Activated naive CD8-positive, alpha-beta T cell treated with anti-CD3 and anti-CD28 coated beads for 36 hours (primary cell): Measurements from ENCODE around the gene WNK3. TPM values are rescaled to one million over a fixed set of nuclear protein-coding genes. Genes with fewer than 3 reads are reported as not detected.

Experiments
- DNase-seq: peaks from one replicate; pipeline ENCODE4 v3.0.0; 2021
- H3K27ac Mint-ChIP-seq: one replicate; pipeline ENCODE4 v1.8.0; 2022; ENCODE audit warnings: mild to moderate bottlenecking, moderate library complexity, mixed read lengths
- H3K27me3 Mint-ChIP-seq: one replicate; pipeline ENCODE4 v1.8.0; 2022; ENCODE audit warnings: mild to moderate bottlenecking, mixed read lengths
- H3K36me3 Mint-ChIP-seq: one replicate; pipeline ENCODE4 v1.8.0; 2021; ENCODE audit warnings: mild to moderate bottlenecking, mixed read lengths
- H3K4me1 Mint-ChIP-seq: one replicate; pipeline ENCODE4 v1.8.0; 2021; ENCODE audit warnings: mixed read lengths
- H3K4me3 Mint-ChIP-seq: one replicate; pipeline ENCODE4 v1.8.0; 2022; ENCODE audit warnings: mild to moderate bottlenecking, moderate library complexity, mixed read lengths
- H3K9me3 Mint-ChIP-seq: one replicate; pipeline ENCODE4 v1.8.0; 2022; ENCODE audit warnings: mixed read lengths
- total RNA-seq, 2 experiments: library from RNA; stranded (reverse); gene quantifications; one replicate each; pipeline ENCODE4 v1.2.3, GENCODE V29; 2021

The WNK3 gene
- total RNA-seq, 2 experiments from 2014 or later, result 0.64 to 1.0 TPM

DNA sequence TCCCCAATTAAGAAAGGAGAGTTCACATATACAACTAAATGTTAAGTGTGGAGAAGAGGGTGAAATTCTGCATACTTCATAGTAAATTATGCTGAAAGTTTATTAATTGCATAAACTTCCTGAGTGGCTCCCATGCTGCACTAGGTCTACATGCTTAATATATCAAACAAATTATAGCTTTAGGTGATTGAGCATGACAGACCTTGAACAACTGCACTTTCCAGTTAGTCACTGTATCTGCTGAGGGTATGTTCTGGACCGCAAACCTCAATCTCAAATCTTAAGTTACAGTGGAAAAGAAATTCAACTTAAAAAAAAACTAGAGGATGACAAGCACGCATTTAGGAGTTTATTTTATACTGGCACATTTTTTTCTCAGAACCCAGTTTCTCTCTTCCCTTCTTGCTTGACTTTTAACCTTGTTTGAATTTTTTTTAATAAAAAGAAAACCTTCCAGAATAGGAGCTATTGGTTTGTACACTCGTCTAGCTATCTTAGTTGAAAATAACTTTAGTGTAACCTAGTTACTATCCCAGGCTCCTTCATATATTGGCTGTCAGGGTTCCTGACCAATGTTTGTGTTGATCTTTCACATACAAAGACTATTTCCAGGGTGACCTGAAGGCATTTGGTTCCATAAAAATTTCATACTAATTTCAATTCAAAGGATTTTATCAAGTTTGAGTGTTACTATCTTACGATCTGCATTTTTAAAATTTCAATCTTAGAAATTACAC, 164.6 kb downstream of the WNK3 start:
- Mint-ChIP-seq H3K9me3 (no peaks in the 10 kb centered on the region), H3K27me3 (no peaks in the 10 kb centered on the region), H3K4me1 (no peaks in the 10 kb centered on the region), H3K4me3 (no peak overlapping the region), H3K36me3 (peaks cover 2% of the 10 kb centered on the region), H3K27ac (no peak overlapping the region)
- no peak for DNase-seq

- H3K36me3 Mint-ChIP-seq, result peaks cover 29% of the 10 kb centered on the region
- no peaks in the 10 kb centered on the region for H3K27me3 Mint-ChIP-seq
- H3K9me3 Mint-ChIP-seq, result no peaks in the 10 kb centered on the region
- no peak overlapping the region for H3K27ac Mint-ChIP-seq
- H3K4me1 Mint-ChIP-seq, result peaks cover 19% of the 10 kb centered on the region
- DNase-seq, result no peak
- no peak overlapping the region for H3K4me3 Mint-ChIP-seq
Observed at GRCh38 chrX:54184474-54184873, 173.4 kb downstream of the WNK3 start.

DNA sequence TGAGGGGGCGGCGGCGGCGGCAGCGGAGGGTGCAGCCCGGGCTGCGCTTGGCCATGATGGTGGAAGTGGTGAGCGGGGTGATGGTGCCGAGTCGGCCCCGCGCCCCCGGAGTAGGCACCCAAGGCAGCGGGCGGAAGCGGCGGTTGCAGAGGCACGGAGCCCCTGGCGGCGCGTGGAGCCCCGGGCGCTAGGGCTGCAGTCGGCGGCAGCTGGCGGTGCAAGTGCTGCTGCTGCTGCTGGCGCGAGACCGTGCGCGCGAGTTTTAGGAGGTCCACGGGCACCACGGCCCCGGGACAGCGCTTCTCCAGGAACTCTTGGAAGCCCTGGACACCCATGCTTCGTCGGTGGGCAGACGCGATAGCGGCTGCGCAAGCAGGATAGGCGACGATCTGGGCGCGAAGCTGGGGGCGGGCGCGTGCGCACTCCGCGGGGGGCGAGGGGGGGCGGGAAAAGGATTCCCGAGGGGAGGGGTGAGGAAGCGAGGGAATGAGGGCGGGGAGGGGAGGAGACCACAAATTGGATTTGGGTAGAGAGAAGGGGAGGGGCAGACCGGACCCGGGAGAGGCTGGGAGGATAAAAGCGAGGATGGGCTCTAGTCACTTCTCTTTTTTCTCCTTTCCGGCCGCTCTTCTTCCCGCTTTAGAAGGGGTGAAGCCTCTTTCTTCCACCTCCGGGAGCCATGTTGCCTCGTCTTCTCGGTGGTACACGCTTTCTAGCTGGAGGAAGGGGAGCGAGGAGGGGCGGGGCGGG, 174.8 kb downstream of the WNK3 start, which contains the start of gene FAM120C:
Gene FAM120C, minus strand, starts transcription at position 391 of the 750 bp plus-strand sequence. Its CDS starts 56 bp downstream, at position 335.
- Mint-ChIP-seq H3K27ac (peak within 1 kb of the TSS; percentile 89), H3K4me3 (peak within 1 kb of the TSS; percentile 82), H3K36me3 (peaks cover 33% of the 10 kb centered on the region), H3K27me3 (no peaks in the 10 kb centered on the region), H3K4me1 (peaks cover 28% of the 10 kb centered on the region), H3K9me3 (no peaks in the 10 kb centered on the region)
- DNase-seq, result peak; percentile 66

DNA sequence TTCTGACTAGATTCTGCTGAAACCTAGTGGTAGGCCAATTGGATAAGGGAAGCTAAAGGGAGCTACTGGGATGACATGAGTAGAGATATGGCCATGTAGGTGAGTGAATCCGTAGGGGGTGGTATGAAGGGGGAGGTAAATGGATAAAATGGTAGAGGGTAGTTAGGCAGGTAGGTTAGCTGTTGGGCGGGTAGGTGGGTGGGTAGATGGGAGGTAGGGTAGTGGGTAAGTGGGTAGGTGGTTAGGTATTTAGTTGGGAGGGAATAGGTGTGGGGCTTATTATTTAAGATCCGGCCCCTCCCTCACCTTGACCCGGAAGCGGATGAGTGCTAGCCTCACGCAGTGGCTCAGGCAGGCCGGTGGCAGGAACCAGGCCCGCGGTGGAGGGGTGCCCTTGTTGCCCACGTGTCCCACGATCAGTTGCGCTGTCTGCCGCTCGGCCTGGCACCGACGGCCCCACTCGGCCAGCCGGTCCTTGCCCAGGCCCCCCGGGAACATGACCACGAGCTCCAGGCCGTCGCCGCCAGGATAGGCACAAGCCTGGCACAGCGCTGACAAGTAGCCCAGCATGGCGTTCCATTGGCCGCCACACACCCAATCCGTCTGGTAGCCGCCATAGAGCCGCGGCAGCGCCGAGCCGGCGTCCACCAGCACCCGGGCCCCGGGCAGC, 175.5 kb downstream of the WNK3 start:
- Mint-ChIP-seq H3K27me3 (no peaks in the 10 kb centered on the region), H3K9me3 (no peaks in the 10 kb centered on the region), H3K36me3 (peaks cover 40% of the 10 kb centered on the region), H3K4me1 (peaks cover 36% of the 10 kb centered on the region), H3K27ac (peak overlapping the region; percentile 86), H3K4me3 (peak overlapping the region; percentile 82)
- DNase-seq, result peak; percentile 67

DNA sequence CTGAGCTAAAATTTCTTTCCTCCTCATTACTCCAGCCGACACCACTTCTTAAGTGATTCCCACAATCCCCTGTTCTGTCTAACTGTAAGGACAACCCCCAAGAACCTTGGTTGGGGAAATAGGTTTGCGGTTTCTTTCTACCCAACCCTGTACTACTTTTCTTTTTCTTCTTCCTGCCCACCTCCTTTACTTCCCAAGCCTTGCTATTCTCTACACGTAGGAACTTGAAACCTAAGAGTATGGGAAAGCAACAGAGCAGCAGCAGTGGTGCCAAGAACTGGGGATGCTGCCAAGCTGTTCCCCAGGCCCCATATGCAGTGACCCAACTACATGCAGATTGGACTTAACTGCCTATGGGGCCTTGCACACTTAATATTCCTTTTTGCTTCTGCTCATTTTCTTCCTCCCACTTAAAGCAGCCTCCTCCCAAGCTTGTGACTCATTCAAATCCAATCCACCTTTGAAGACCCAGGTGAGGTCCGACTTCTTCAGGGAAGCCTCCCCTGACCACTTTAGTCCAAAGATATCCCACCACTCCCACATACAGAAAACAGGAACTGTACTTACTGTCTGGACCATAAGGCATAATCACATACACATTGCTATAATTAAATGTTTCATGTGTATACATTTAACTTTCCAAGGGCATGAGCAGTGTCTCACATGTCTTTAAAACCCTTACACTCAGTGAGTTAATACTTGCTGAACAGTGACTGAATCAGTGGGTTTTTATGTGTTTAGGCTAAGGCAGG, 176.5 kb downstream of the WNK3 start:
- peaks cover 1% of the 10 kb centered on the region for H3K9me3 Mint-ChIP-seq
- no peaks in the 10 kb centered on the region for H3K27me3 Mint-ChIP-seq
- peaks cover 42% of the 10 kb centered on the region for H3K4me1 Mint-ChIP-seq
- DNase-seq, result no peak
- H3K4me3 Mint-ChIP-seq, result peak overlapping the region; percentile 82
- peaks cover 48% of the 10 kb centered on the region for H3K36me3 Mint-ChIP-seq
- peak overlapping the region; percentile 86 for H3K27ac Mint-ChIP-seq

DNA sequence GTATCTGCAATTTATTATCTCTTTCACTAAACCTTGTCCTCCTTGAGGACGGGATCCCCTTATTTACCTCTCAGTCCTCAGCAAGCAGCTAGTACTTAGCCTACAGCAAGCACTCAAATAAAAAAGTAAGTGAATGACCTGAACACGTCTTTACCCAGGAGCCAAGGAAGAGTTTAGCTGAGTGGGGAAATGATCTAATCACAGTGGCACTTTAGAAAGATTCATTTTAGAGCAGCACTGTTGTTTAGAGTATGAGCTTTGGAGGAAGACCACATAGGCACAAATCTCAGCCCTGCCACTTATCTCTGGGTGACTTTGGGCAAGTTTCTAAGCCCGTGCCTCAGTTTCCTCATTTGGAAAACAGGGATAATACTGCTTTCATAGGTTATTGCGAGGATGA, 177.4 kb downstream of the WNK3 start:
- peaks cover 1% of the 10 kb centered on the region for H3K9me3 Mint-ChIP-seq
- H3K4me1 Mint-ChIP-seq, result peaks cover 42% of the 10 kb centered on the region
- peaks cover 48% of the 10 kb centered on the region for H3K36me3 Mint-ChIP-seq
- peak overlapping the region; percentile 34 for H3K27ac Mint-ChIP-seq
- no peak for DNase-seq
- H3K27me3 Mint-ChIP-seq, result no peaks in the 10 kb centered on the region
- H3K4me3 Mint-ChIP-seq, result peak overlapping the region; percentile 82

- H3K36me3 Mint-ChIP-seq, result peaks cover 59% of the 10 kb centered on the region
- H3K27ac Mint-ChIP-seq, result peak overlapping the region; percentile 73
- H3K4me3 Mint-ChIP-seq, result peak overlapping the region; percentile 50
- no peak for DNase-seq
- peaks cover 1% of the 10 kb centered on the region for H3K9me3 Mint-ChIP-seq
- no peaks in the 10 kb centered on the region for H3K27me3 Mint-ChIP-seq
- peaks cover 39% of the 10 kb centered on the region for H3K4me1 Mint-ChIP-seq
Observed at GRCh38 chrX:54178100-54178940, 179.5 kb downstream of the WNK3 start.

DNA sequence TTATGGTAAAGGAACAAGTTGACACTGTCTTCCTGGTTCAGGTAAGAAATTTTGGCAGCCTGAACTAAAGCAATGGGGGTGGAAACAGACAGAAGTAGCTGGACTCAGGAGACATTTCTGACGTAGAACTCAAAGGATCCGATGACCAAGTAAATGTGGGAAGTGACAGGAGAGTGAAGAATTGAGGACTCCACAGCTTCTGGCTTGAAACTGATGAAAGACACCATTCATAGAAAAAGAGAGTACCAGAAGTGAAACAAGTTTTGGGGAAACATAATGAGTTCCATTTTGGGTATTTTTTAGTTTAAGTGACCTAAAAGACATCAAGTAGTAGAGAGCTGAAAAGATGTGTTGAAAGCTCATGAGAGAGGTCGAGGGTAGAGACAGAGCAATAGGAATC, 180.5 kb downstream of the WNK3 start:
- peaks cover 41% of the 10 kb centered on the region for H3K4me1 Mint-ChIP-seq
- peak overlapping the region; percentile 73 for H3K27ac Mint-ChIP-seq
- DNase-seq, result no peak
- peaks cover 1% of the 10 kb centered on the region for H3K9me3 Mint-ChIP-seq
- H3K4me3 Mint-ChIP-seq, result no peak overlapping the region
- H3K27me3 Mint-ChIP-seq, result no peaks in the 10 kb centered on the region
- peaks cover 59% of the 10 kb centered on the region for H3K36me3 Mint-ChIP-seq

DNA sequence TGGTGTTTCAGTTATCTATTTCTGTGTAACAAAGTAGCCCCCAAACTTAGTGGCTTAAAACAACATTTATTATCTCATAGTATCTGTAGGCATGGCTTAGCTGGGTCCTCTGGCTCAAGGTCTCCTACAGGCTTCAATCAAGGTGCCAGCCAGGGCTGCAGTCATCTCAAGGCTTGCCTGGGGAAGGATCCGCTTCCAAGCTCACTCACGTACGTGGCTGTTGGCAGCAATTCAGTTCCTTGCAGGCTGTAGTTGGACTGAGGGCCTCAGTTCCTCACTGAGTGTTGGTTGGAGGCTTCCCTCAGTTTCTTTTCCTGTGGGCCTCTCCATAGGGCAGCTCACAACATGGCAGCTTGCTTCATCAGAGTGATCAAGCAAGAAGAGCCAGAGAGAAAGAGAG, 184.1 kb downstream of the WNK3 start:
- Mint-ChIP-seq H3K9me3 (peaks cover 1% of the 10 kb centered on the region), H3K36me3 (peaks cover 29% of the 10 kb centered on the region), H3K27ac (no peak overlapping the region), H3K4me1 (peaks cover 28% of the 10 kb centered on the region), H3K27me3 (no peaks in the 10 kb centered on the region), H3K4me3 (no peak overlapping the region)
- DNase-seq, result no peak

DNA sequence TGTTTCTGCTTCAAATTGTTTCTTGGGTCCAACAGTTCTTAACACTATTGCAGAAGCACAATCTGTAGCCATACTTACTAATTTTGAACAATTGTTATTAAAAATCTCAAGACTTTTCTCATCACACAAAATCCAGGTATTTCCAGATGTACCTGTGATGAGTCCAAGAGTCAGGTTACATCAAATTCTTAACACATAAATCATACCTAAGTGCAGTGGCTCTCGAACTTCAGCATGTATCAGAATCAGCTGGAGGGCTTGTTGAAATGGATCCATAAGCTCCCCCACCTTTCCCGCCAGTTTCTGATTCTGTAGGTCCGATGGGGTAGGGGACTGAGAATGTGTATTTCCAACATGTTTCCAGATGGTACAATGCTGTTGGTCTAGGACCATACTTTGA, 185.4 kb downstream of the WNK3 start:
- Mint-ChIP-seq H3K4me1 (peaks cover 19% of the 10 kb centered on the region), H3K4me3 (no peak overlapping the region), H3K9me3 (peaks cover 1% of the 10 kb centered on the region), H3K36me3 (peaks cover 23% of the 10 kb centered on the region), H3K27me3 (no peaks in the 10 kb centered on the region), H3K27ac (no peak overlapping the region)
- no peak for DNase-seq

DNA sequence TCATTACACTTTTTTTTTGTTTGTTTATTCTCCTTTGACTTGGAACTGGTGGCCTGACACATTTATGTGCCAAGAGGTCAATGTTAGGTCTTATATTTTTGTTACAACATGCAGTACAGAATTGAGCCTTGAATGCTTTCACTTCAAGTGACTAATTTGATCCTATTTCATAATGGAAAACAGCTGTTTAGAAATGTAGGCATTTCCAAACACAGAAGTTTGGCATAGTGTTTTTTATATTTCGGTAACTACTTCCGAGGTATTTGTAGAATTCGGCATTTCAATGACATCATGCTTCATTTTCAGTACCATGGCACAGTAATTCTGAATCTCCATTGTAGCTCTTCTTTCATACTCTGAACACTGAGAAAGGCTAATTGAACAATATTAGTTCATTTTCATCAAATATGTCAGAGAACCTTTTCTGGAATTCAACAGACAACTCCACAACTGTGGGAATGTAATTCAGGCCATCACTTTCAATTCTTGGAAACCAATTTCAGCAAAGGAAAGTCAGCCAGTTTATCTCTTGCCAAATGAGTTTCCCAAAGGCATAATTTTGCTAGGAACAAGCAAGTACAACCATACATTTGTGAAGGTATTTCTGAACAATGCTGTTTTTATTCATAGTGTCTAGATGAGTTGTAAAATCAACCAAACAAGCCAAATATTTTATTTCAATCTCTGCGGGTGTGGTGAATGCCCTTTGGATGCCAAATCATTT, 186.2 kb downstream of the WNK3 start:
- peaks cover 11% of the 10 kb centered on the region for H3K4me1 Mint-ChIP-seq
- no peak for DNase-seq
- H3K4me3 Mint-ChIP-seq, result no peak overlapping the region
- H3K9me3 Mint-ChIP-seq, result peaks cover under 1% of the 10 kb centered on the region
- H3K27me3 Mint-ChIP-seq, result no peaks in the 10 kb centered on the region
- no peak overlapping the region for H3K27ac Mint-ChIP-seq
- peaks cover 15% of the 10 kb centered on the region for H3K36me3 Mint-ChIP-seq

GRCh38 chrX:54171091-54171490, 186.8 kb downstream of the WNK3 start:
- Mint-ChIP-seq H3K4me1 (peaks cover 11% of the 10 kb centered on the region), H3K4me3 (no peak overlapping the region), H3K9me3 (no peaks in the 10 kb centered on the region), H3K36me3 (peaks cover 13% of the 10 kb centered on the region), H3K27ac (no peak overlapping the region), H3K27me3 (no peaks in the 10 kb centered on the region)
- DNase-seq, result no peak

DNA sequence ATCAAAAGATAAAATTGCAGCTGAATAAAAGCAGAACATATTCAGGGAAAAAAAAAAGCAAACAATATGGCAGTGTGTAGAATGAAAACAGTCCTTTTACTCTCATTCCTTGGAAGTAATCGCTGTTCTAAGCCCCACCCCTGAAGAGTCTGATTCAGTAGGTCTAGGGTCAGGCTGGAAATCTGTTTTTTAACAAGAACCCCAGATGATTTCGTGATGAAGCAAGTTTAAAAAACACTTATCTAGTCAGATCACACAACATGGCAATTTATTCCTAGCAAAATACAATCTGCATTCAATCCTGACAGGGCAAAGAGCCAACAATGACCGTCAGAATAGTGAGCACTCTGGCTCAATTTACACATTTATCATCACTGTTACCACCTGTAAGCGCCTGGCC, 190.9 kb downstream of the WNK3 start:
- DNase-seq, result no peak
- no peak overlapping the region for H3K4me3 Mint-ChIP-seq
- no peaks in the 10 kb centered on the region for H3K27me3 Mint-ChIP-seq
- no peaks in the 10 kb centered on the region for H3K9me3 Mint-ChIP-seq
- H3K27ac Mint-ChIP-seq, result no peak overlapping the region
- H3K4me1 Mint-ChIP-seq, result peaks cover 5% of the 10 kb centered on the region
- no peaks in the 10 kb centered on the region for H3K36me3 Mint-ChIP-seq
